ENCODE data around the gene APIP. TPM values are rescaled to one million over a fixed set of nuclear protein-coding genes. Genes with fewer than 3 reads are reported as not detected.

APIP gene
- total and polyA plus RNA-seq, 12 donors = 17.2 to 34.9 (median 31.1) TPM

DNA sequence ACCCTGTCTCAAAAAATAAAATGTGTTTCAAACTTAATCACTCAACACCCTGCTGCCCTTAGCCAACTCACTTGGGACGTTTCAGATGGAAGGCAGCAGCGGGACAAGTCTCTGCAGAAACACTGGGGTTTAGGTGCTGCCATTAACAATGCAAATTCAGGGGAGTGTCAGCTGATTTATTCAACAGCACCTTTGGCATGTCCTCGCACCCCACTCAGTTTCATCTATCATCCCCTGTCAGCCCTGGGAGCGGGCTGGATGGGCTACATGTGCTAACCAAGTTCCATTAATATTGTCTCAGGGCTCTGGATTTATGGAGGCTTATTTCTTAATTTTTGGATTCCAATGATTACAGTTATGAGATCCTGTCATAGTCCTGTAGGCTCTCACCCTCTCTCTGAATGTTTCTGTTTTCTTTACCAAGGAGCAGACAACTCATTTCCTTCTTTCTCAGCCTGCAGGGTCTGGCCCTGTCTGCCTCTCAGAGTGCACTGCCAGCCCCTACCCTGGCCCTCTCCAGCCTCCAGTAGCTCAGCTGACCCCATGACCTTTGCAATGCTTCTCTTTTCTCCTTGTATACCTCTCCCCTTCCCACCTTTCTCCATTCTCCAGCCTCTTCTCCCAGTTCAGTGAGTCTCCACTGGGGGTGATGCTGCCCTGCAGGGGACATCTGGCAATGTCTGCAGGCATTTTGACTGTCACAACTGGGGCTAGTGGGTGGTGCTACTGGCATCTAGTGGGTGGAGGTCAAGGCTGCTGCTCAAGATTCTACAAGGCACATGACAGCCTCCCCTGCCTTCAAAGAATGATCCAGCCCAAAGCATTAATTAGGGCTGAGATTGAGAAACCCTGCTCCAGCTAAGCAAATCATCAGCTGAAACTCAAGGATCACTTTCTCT lies 79.0 kb downstream of the APIP start:
- no peak for DNase-seq
- Histone ChIP-seq H3K27ac (no peak overlapping the region), H3K27me3 (peaks cover 0 to 4% (median 0%) of the 10 kb centered on the region in 7 donors), H3K9me3 (peaks cover 0 to 4% (median 0%) of the 10 kb centered on the region in 11 donors), H3K4me3 (no peak overlapping the region), H3K36me3 (no peaks in the 10 kb centered on the region), H3K4me1 (no peaks in the 10 kb centered on the region)
- intact Hi-C loops (cut with DNase I) = no loop called here
- TF ChIP-seq CTCF (IDR thresholded peaks at IDR 0.05) = no peak
- no peak for ATAC-seq
- WGBS, 2 donors = 72 to 74% methylated on average over 4 of the region's 4 CpGs

GRCh38 chr11:34833602-34834001 lies 82.6 kb downstream of the APIP start:
- DNase-seq (no peak), ATAC-seq (no peak)
- no peak overlapping the region for H3K4me3 ChIP-seq
- H3K27ac ChIP-seq = no peak overlapping the region
- peaks cover 0 to 3% (median 0%) of the 10 kb centered on the region in 9 donors for H3K4me1 ChIP-seq
- peaks cover 0 to 4% (median 0%) of the 10 kb centered on the region in 11 donors for H3K9me3 ChIP-seq
- intact Hi-C loops (cut with DNase I) = no loop called here
- TF ChIP-seq CTCF (IDR thresholded peaks at IDR 0.05) = no peak
- H3K27me3 ChIP-seq = peaks cover 0 to 4% (median 0%) of the 10 kb centered on the region in 7 donors
- no peaks in the 10 kb centered on the region for H3K36me3 ChIP-seq

Small RNA genes lying within 50 kb of the gene (microRNA-seq; reads per million reads assigned to microRNA genes)
- gene MIR1343 = 1.8 to 6.6 reads per million in 2 donors

Other genes with a start within 250 kb of the APIP start
- gene PDHX, start 239 bp upstream of the APIP start, total RNA-seq = 100 to 1,000 TPM; 108 to 203 (median 177) TPM
- 10 to 100 TPM; 52.7 to 58.4 TPM for gene PDHX, start 239 bp upstream of the APIP start, polyA plus RNA-seq
- 100 to 1,000 TPM in 1 of 10 donors, 10 to 100 TPM in 9; 18.9 to 104 (median 27.1) TPM for gene CD44, start 222.8 kb upstream of the APIP start, total RNA-seq
- 10 to 100 TPM in 1 of 2 donors, 1 to 10 TPM in 1; 7.0 to 18.8 TPM for gene CD44, start 222.8 kb upstream of the APIP start, polyA plus RNA-seq

Measured in heart right ventricle (tissue), 16 donors.